ENCODE data around the gene TCP11. TPM values are rescaled to one million over a fixed set of nuclear protein-coding genes. Genes with fewer than 3 reads are reported as not detected.

Gene TCP11
- polyA plus RNA-seq, 1 of the 3 experiments (the other 2 are of a cell fraction) = 0.16 TPM

- DNase-seq = no peak
- no peaks in the 10 kb centered on the region for H3K79me2 ChIP-seq (ENCODE audit: insufficient read depth)
- peaks cover 19% of the 10 kb centered on the region for H3F3A ChIP-seq (replicated peaks; ENCODE audit: insufficient read depth)
- H3K27ac ChIP-seq (ENCODE audit: low read depth in 2 of 2, low read length in 1 of 2) = 0 out of 4 replicates have a peak overlapping the region, but pooled peaks of 1 of the 2 experiments have one; percentile 17
- no peaks in the 10 kb centered on the region for H4K20me1 ChIP-seq (ENCODE audit: insufficient read depth)
- ChIA-PET POLR2A (no interaction called here), CTCF (interaction anchor here (0.8 to 1.1 kb wide), 3 partner anchors 23 to 43 kb away, joined by 3 to 4 read pairs (median 3); no protein-coding TSS in a partner anchor)
- no peaks in the 10 kb centered on the region for H3K36me3 ChIP-seq (replicated peaks in 1 of 2; ENCODE audit: control insufficient read depth in 1 of 2, insufficient read depth in 2 of 2, low read length in 1 of 2)
- H3K4me2 ChIP-seq = no peak overlapping the region
- no peaks in the 10 kb centered on the region for H3K9me3 ChIP-seq
- no peaks in the 10 kb centered on the region for H3K9me2 ChIP-seq
- no peak overlapping the region for H2AFZ ChIP-seq (ENCODE audit: low read depth)
- peaks cover 0 to 19% of the 10 kb centered on the region in 2 experiments; a peak in 2 of 4 replicates for H3K4me1 ChIP-seq (ENCODE audit: control insufficient read depth in 1 of 2, insufficient read depth in 2 of 2, low read depth in 1 of 2, low read length in 1 of 2)
- 91% methylated on average over 2 of the region's 2 CpGs for WGBS (ENCODE audit: low lambda C conversion rate)
- H3K9ac ChIP-seq = no peak overlapping the region
- no peak for TF ChIP-seq EZH2phosphoT487 (IDR thresholded peaks at IDR 0.05; ENCODE audit: borderline replicate concordance, low read depth)
- no peak for TF ChIP-seq USF2 (IDR thresholded peaks at IDR 0.05; ENCODE audit: borderline replicate concordance, low read depth, low read length)
- no peak for TF ChIP-seq FOXM1 (IDR thresholded peaks at IDR 0.05; ENCODE audit: low read depth)
- no peak for TF ChIP-seq RFX5 (IDR thresholded peaks at IDR 0.05; ENCODE audit: low read length)
- TF ChIP-seq MXI1 (IDR thresholded peaks at IDR 0.05; ENCODE audit: low read depth, low read length) = no peak
- TF ChIP-seq CHD2 (IDR thresholded peaks at IDR 0.05; ENCODE audit: low read length, partially characterized antibody) = no peak
- no peak for TF ChIP-seq CTCF (IDR thresholded peaks at IDR 0.05)
- TF ChIP-seq MAX (IDR thresholded peaks at IDR 0.05; ENCODE audit: low read depth) = no peak
- TF ChIP-seq RCOR1 (IDR thresholded peaks at IDR 0.05; ENCODE audit: low read length) = no peak
- no peak for TF ChIP-seq EP300 (IDR thresholded peaks at IDR 0.05; ENCODE audit: borderline replicate concordance in 1 of 2, low read depth in 1 of 2, low read length in 1 of 2)
- TF ChIP-seq RXRA (IDR thresholded peaks at IDR 0.05; ENCODE audit: borderline replicate concordance, low read depth) = no peak
- no peak for TF ChIP-seq NRF1 (IDR thresholded peaks at IDR 0.05; ENCODE audit: low read depth, low read length)
- no peak for TF ChIP-seq TEAD4 (IDR thresholded peaks at IDR 0.05; ENCODE audit: borderline replicate concordance, insufficient read depth)
- TF ChIP-seq JUND (IDR thresholded peaks at IDR 0.05) = no peak
- TF ChIP-seq REST (IDR thresholded peaks at IDR 0.05; ENCODE audit: low read depth, low read length) = no peak
- TF ChIP-seq PBX3 (IDR thresholded peaks at IDR 0.05) = no peak
- TF ChIP-seq FOXJ3 (CRISPR knock-in tag; IDR thresholded peaks at IDR 0.05) = no peak
- no peak for TF ChIP-seq USF1 (IDR thresholded peaks at IDR 0.05; ENCODE audit: borderline replicate concordance, low read depth)
- H3K27me3 ChIP-seq (ENCODE audit: insufficient read depth) = no peaks in the 10 kb centered on the region
- H3K4me3 ChIP-seq (ENCODE audit: low read depth in 2 of 2, low read length in 1 of 2) = no peak overlapping the region
Observed at GRCh38 chr6:35183281-35183680, 42.1 kb upstream of the TCP11 start.

All from SK-N-SH (cell line).